NT2/D1 (cell line): ENCODE results near the gene IWS1.

ENCODE experiments used
- SUZ12 ChIP-seq: IDR thresholded peaks from 2 replicates; pipeline ENCODE4 v1.6.1; 2011; ENCODE audit not compliant: insufficient read length, insufficient read depth; ENCODE audit errors: extremely low read depth
- YY1 ChIP-seq: IDR thresholded peaks from 2 replicates; pipeline ENCODE4 v1.6.1; 2011; ENCODE audit not compliant: insufficient read length, insufficient read depth
- ZNF274 ChIP-seq: IDR thresholded peaks from 2 replicates; pipeline ENCODE4 v1.6.1; 2011; ENCODE audit warnings: mild to moderate bottlenecking, low read depth, low read length

- TF ChIP-seq SUZ12, result no peak
- TF ChIP-seq YY1, result no peak
- no peak for TF ChIP-seq ZNF274
These were observed 18.2 kb downstream of the IWS1 start for GRCh38 chr2:127508023-127508630.
